Epithelial cell of prostate (primary cell): ENCODE measurements around the gene MAPK4.

Experiments
- DNase-seq: peaks from one replicate; pipeline ENCODE4 v3.0.0-alpha.2; 2011; ENCODE audit warnings: low read depth, low spot score
- H3K27ac ChIP-seq: fragments of 450-650 bp; 2 replicates; pipeline ENCODE4 v1.5.1; 2017; ENCODE audit warnings: mild to moderate bottlenecking

Gene MAPK4

DNA sequence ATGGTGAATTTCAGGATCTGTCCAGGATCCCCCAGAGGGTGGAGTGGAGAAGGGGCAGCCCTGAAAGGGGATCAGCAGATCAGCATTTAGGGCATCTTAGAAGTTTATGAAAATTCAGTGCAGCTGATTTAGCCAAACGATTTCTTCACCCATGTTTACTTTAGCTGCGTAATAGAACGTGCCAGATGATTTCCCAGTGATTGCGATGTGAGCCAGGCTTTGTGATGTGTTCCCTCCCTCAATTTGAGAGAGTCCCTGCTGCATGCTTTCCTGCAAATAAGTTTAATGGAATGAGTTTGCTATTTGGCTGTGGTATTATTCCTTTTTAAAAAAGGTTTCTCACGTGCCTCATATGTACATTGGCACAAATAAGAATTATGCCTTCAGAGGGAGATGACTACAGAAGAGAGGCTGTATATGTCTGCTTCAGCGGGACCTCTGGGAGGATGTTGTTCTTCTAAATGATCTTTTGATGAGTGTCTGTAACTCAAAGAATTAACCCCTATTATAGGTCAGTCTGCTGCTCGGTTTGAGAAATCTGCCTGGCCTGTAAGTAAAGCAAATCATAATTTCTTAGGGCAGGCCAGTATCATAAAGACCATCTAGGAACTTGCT, 148.1 kb downstream of the MAPK4 start:
- DNase-seq, result no peak
- no peak overlapping the region for H3K27ac ChIP-seq

- DNase-seq, result no peak
- no peak overlapping the region for H3K27ac ChIP-seq
Measured at GRCh38 chr18:50709193-50709592, 149.3 kb downstream of the MAPK4 start.

DNA sequence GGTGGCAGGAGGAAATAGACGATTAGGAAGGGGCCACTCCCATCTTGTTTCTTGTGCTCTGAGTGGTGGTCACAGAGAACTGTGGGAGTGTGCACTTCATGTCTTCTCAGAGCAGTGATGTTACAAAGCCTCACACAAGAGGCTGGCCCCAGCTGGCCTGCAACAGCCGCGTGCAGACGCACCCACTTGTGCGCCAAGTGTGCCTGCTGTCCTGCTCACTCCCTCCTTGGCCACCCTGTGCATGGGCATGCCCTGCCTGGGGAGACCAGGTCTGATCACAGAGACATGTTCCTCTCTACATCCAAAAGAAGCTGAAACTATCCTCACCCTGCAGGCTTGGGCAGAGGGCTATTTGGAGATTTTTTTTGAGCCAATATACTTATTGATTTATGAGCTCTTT, 151.5 kb downstream of the MAPK4 start:
- no peak overlapping the region for H3K27ac ChIP-seq
- no peak for DNase-seq

DNA sequence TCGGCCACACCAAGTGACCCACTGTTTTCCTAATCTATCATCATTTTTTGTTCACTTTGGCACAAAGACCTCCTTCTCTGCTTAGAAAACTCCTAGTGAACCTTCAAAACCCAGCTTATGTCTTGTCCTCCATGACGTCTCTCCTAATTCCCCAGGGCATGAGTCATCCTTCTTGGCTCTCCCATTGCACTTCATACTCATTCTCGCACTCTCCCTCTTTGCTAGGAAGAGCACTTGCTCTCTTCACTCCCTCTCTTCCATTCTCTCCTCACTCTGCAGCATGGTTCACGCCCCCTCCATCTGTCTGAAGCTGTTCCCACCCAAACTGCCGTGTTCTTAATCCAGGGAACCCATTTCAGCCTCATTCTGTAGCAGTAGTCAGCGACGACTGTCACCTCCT, 156.0 kb downstream of the MAPK4 start:
- H3K27ac ChIP-seq, result no peak overlapping the region
- DNase-seq, result no peak

DNA sequence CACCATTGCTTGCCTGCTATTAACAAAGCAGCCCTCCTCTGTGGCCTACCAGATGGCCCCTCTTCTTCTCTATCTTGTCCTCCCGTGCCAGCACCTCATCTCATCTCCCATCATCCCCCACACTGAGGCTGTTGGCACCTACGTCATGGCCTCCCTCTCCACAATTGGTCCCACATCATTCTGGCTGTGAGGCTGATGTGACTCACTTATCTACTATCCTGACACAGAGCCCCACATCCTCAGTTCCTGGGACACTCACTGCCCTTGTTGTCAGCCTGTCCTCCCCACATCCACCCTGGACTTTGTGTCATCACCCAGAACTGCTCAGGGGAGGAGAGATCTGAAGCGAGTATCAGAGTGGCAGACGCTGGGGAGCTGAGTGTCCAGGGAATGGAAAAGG, 157.0 kb downstream of the MAPK4 start:
- no peak overlapping the region for H3K27ac ChIP-seq
- DNase-seq, result no peak

DNA sequence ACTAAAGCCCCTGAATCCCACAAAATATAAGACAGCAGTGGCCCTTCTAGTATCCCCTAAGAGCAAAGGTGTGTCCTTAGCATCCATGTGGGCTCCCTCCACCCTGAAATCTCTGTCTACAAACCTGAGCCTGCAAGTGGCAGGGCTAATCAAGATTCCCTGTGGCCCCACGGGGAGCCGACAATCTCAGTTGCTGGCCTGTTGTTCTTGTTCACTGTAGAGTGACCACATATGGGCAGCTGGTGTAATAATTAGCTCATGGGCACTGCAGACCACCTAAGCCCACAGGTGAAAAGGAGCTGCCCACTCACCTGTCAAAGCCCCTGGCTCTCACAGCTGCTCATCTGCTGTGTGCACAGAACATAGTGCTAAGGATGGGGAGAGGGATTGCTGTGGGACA, 157.7 kb downstream of the MAPK4 start:
- no peak for DNase-seq
- H3K27ac ChIP-seq, result no peak overlapping the region

GRCh38 chr18:50719471-50720324, 159.8 kb downstream of the MAPK4 start:
- DNase-seq, result no peak
- no peak overlapping the region for H3K27ac ChIP-seq

- no peak overlapping the region for H3K27ac ChIP-seq
- DNase-seq, result no peak
Measured at GRCh38 chr18:50720325-50720674, 160.4 kb downstream of the MAPK4 start.

- no peak overlapping the region for H3K27ac ChIP-seq
- DNase-seq, result no peak
Measured at GRCh38 chr18:50721006-50721405, 161.1 kb downstream of the MAPK4 start.

- no peak overlapping the region for H3K27ac ChIP-seq
- DNase-seq, result no peak
Measured at GRCh38 chr18:50721451-50722120, 161.7 kb downstream of the MAPK4 start.

GRCh38 chr18:50722311-50722710, 162.4 kb downstream of the MAPK4 start:
- no peak for DNase-seq
- no peak overlapping the region for H3K27ac ChIP-seq

- DNase-seq, result no peak
- H3K27ac ChIP-seq, result no peak overlapping the region
Measured at GRCh38 chr18:50724751-50725151, 164.9 kb downstream of the MAPK4 start.

GRCh38 chr18:50726960-50727589, 167.2 kb downstream of the MAPK4 start:
- H3K27ac ChIP-seq, result no peak overlapping the region
- DNase-seq, result no peak

DNA sequence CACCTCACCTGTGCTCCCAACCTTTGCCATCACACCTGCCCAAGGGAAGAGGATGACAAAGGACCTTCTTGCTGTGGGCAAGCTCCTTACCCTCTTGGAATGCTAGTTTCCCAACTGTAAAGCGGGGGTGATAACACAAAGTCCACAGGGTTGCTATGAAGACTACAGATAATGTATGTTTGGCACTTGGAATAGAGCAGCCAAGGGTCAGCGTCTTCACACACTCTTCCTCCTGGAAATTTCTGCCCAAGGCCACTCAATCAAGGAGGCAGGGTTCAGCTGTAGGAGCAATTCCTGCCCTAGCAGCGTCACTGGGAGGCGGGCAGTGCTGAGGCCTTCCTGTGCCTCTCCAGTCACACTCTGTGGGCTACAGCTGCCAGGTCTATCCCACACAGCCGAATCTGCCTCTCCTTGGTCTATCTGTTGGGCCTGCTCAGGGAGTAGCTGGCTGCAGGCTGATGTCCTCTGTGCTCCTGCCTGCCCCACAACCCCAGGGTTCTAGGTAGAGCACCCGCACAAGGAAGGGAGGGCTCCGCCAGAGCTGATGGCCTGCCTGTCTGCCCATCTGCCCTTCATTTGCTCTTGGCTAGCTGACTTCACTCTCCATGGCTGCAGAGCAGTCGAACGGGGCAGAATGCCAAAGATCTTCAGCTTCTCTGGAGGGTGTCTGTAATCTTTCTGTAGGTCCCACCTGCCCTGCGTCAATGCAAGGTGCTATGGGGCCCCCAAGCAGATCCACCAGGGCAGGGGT, 168.0 kb downstream of the MAPK4 start:
- DNase-seq, result no peak
- no peak overlapping the region for H3K27ac ChIP-seq

DNA sequence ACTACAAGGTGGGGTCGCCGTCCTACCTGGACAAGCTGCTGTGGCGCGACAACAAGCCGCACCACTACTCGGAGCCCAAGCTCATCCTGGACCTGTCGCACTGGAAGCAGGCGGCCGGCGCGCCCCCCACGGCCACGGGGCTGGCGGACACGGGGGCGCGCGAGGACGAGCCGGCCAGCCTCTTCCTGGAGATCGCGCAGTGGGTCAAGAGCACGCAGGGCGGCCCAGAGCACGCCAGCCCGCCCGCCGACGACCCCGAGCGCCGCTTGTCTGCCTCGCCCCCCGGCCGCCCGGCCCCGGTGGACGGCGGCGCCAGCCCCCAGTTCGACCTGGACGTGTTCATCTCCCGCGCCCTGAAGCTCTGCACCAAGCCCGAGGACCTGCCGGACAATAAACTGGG, 169.5 kb downstream of the MAPK4 start:
- H3K27ac ChIP-seq, result no peak overlapping the region
- DNase-seq, result no peak

DNA sequence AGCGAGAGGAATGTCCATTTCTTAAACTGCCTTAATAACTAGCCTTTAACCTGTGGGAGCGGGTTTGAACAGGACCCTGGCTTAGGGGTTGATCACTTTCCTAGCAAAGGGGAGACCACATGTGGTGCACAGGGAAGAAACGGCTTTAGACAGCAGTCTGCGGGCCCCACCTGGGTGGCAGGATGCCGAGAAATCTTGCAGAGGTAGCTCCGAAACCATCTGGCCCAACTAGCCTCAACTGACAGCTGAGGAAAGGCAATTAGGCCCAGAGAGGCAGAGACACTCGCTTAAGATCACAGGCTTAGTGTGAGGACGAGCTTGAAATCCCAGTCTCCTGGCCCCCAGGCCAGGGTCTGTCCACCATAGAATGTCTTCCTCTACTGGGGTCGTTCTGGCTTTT, 170.1 kb downstream of the MAPK4 start:
- no peak for DNase-seq
- H3K27ac ChIP-seq, result no peak overlapping the region

DNA sequence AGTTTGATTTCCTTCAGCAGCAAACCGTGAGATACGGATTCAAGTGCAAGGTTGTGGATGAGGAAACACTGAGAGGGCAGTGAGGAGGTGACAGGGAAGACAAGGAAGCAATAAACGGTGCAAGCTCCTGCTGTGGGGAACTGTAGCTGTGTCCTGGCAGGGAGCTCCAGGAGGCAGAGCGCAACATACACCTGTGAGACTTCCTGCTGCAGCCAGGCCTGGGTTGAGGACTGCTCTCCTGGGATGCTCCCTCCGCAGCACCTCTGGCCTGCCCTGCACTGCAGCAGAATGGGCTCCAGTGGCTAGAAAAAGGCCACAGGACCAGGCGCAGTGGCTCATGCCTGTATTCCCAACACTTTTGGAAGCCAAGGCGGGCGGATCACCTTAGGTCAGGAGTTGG, 174.5 kb downstream of the MAPK4 start:
- no peak overlapping the region for H3K27ac ChIP-seq
- no peak for DNase-seq

GRCh38 chr18:50734886-50735285, 175.0 kb downstream of the MAPK4 start:
- no peak overlapping the region for H3K27ac ChIP-seq
- no peak for DNase-seq

DNA sequence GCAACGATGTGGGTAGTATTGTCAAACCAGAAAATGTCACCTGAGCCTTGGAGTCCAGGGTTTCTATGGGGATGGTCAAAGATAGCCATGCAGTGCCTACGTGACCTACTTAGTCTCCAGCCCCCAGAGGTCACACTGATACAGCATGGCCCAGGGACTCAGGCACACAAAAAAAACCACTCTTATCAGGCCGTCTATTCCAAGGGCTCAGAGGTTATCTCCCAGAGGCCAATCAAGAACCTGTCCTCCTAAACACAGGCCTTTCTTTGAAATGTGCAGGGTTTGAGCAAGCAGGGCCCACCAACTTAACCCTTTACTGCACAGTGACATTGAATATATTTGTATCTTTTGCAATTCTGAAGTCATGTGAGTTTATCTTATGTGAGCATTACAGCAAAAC, 177.2 kb downstream of the MAPK4 start:
- no peak overlapping the region for H3K27ac ChIP-seq
- DNase-seq, result no peak

GRCh38 chr18:50738098-50738757, 178.3 kb downstream of the MAPK4 start:
- no peak overlapping the region for H3K27ac ChIP-seq
- DNase-seq, result no peak
